ENCODE results near the gene SAP30BP. TPM values are rescaled to one million over a fixed set of nuclear protein-coding genes. Genes with fewer than 3 reads are reported as not detected.

SAP30BP gene
- total and polyA plus RNA-seq, 8 donors = 24.6 to 154 (median 72.9) TPM

DNA sequence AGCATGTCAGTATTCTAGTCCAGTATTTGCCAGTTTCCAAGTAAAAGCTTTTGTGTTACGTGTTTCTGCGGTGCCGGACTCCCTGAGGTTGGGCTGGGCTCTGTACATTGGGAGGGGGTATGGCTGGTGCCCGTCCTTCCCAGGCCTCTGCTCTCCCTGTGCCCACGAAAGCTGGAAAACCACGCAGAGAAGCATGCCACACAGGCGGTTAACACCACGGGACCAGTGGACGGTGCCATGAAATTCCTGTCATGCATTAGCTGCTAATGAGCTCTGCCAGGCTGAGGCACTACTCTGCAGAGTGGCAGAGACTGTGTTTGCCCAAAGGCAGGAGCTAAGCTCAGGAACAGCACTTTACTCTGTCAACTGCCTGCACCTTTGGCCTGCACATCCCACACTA lies 25.8 kb upstream of the SAP30BP start:
- H3K4me3 ChIP-seq = peak overlapping the region in 1 of 4 donors; percentile 8
- no peaks in the 10 kb centered on the region for H3K27me3 ChIP-seq
- 61 to 74% (median 64%) methylated on average over 9 of the region's 9 CpGs for WGBS, 5 donors
- peaks cover 0 to 35% (median 22%) of the 10 kb centered on the region in 4 donors for H3K36me3 ChIP-seq
- no peaks in the 10 kb centered on the region for H3K9me3 ChIP-seq
- H3K4me1 ChIP-seq = peaks cover 63 to 92% (median 84%) of the 10 kb centered on the region in 4 donors
- intact Hi-C loops (cut with DNase I; ENCODE audit: low total_unique reads) = no loop called here
- peak overlapping the region; percentile 69 to 96 (median 91) for H3K27ac ChIP-seq
- peak in 1 of 2 donors; percentile 25 for DNase-seq
- no peak for TF ChIP-seq POLR2AphosphoS5 (IDR thresholded peaks at IDR 0.05)
- no peak for TF ChIP-seq POLR2A (IDR thresholded peaks at IDR 0.05)
- TF ChIP-seq, protein P1, sequence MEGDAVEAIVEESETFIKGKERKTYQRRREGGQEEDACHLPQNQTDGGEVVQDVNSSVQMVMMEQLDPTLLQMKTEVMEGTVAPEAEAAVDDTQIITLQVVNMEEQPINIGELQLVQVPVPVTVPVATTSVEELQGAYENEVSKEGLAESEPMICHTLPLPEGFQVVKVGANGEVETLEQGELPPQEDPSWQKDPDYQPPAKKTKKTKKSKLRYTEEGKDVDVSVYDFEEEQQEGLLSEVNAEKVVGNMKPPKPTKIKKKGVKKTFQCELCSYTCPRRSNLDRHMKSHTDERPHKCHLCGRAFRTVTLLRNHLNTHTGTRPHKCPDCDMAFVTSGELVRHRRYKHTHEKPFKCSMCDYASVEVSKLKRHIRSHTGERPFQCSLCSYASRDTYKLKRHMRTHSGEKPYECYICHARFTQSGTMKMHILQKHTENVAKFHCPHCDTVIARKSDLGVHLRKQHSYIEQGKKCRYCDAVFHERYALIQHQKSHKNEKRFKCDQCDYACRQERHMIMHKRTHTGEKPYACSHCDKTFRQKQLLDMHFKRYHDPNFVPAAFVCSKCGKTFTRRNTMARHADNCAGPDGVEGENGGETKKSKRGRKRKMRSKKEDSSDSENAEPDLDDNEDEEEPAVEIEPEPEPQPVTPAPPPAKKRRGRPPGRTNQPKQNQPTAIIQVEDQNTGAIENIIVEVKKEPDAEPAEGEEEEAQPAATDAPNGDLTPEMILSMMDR (IDR thresholded peaks at IDR 0.05) = no peak
- TF ChIP-seq EP300 (IDR thresholded peaks at IDR 0.05) = no peak

DNA sequence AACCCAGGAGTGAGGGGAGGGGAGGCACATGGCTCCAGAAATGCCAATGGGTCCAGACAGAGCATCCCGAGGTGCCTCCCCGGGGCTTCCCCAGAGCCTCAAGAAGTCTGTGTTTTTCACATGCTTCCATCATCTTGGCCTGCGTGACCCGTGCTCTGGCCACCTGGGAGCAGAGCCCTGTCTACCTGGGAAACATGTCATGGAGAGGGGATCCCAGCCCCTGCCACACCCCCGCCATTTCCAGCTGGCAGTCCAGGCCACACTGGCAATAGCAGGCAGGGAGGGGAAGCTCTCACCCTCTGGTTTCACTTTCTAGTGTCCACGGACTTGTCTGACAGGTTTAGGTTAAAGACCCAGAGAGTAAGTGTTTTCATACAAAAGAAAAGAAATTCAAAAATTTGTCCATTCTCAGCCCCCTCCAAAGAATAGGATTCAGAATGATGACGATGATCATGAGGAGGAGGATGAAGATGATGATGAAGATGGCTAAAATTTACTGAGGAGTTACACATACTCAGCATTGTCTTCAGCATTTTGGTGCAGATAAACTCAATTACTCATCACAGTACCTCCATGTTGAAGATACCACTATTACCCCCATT lies 24.9 kb upstream of the SAP30BP start:
- DNase-seq = peak; percentile 60 to 85
- peak in 2 of 3 donors; percentile 26 to 37 for TF ChIP-seq POLR2AphosphoS5 (IDR thresholded peaks at IDR 0.05)
- TF ChIP-seq POLR2A (IDR thresholded peaks at IDR 0.05) = no peak
- no peak for TF ChIP-seq EP300 (IDR thresholded peaks at IDR 0.05)
- TF ChIP-seq, protein P1 (IDR thresholded peaks at IDR 0.05) = no peak
- intact Hi-C loops (cut with DNase I; ENCODE audit: low total_unique reads) = no loop called here
- H3K27ac ChIP-seq = peak overlapping the region; percentile 88 to 96 (median 91)
- peaks cover 0 to 39% (median 19%) of the 10 kb centered on the region in 4 donors for H3K36me3 ChIP-seq
- no peaks in the 10 kb centered on the region for H3K27me3 ChIP-seq
- WGBS, 5 donors = 50 to 65% (median 54%) methylated on average over 7 of the region's 7 CpGs
- H3K9me3 ChIP-seq = no peaks in the 10 kb centered on the region
- peaks cover 63 to 91% (median 84%) of the 10 kb centered on the region in 4 donors for H3K4me1 ChIP-seq
- H3K4me3 ChIP-seq = no peak overlapping the region

DNA sequence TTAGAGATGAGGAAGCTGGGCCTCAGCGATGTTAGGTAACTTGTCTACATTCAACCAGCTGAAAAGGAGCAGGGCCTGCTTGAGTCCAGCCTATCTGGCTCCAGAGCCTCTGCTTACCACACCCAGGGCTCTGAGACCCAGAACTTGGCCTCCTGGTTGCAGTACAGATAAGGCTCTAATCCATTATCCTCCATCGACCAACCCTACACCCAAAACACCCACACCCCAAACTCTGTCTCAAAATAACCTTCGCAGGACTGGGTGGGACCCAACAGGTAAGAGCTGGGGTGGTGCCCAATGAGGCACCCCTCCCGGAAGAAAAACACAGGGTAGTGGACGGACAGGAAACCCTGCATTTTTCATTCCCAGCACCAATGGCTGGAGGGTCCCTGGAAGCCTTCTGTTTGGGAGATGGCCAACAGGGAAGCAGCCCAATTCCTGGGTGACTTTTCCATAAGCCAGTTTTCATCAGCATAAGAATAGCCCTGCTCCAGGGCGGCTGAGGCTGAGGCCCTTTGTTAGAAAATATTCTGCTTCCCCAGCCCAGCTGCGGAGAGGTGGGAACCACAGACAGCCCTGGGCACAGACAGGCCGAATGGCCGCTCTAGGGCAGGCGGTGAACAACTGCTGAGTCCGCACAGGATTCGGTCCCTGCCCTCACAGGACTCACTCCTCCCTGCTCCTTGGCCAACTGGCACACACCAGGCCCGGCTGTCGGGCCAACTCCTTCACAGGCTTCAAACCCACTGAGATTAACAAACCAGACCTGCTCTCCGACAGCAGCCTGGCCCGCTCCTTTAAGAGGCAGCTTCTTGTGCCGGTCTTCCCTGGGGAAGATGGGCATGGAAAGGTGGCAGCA lies 24.1 kb upstream of the SAP30BP start:
- Histone ChIP-seq H3K4me3 (no peak overlapping the region), H3K27me3 (no peaks in the 10 kb centered on the region), H3K36me3 (peaks cover 0 to 41% (median 22%) of the 10 kb centered on the region in 4 donors), H3K27ac (peak overlapping the region; percentile 88 to 96 (median 91)), H3K4me1 (peaks cover 59 to 89% (median 81%) of the 10 kb centered on the region in 4 donors), H3K9me3 (no peaks in the 10 kb centered on the region)
- DNase-seq = peak; percentile 74 to 84
- intact Hi-C loops (cut with DNase I; ENCODE audit: low total_unique reads) = no loop called here
- 36 to 75% (median 48%) methylated on average over 16 to 17 of the region's 17 CpGs for WGBS, 5 donors
- TF ChIP-seq EP300 (IDR thresholded peaks at IDR 0.05) (no peak), POLR2AphosphoS5 (IDR thresholded peaks at IDR 0.05) (peak in 2 of 3 donors; percentile 59 to 60), POLR2A (IDR thresholded peaks at IDR 0.05) (no peak)
- TF ChIP-seq, protein P1 (IDR thresholded peaks at IDR 0.05) = no peak

DNA sequence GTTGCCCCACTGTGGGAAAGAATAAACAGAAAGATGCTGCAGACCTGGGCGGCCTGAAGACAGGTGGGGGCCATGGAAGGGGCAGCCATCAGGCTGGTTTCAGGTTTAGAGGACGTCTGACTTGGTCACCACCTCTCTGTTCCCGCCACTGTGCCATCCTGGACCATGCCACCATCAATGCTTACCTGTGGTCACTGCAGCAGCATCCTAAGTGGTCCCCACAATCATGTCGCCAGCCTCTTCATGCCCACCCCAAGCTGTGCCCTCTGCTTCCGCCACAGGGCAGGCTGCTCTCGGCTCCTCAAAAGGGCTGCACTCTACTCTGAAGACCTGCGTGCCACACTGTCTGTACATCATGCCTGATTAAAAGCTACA lies 23.5 kb upstream of the SAP30BP start:
- Histone ChIP-seq H3K9me3 (no peaks in the 10 kb centered on the region), H3K27ac (peak overlapping the region; percentile 88 to 96 (median 91)), H3K27me3 (no peaks in the 10 kb centered on the region), H3K4me3 (no peak overlapping the region), H3K36me3 (peaks cover 0 to 41% (median 24%) of the 10 kb centered on the region in 4 donors), H3K4me1 (peaks cover 59 to 84% (median 80%) of the 10 kb centered on the region in 4 donors)
- intact Hi-C loops (cut with DNase I; ENCODE audit: low total_unique reads) = no loop called here
- 72 to 89% (median 81%) methylated on average over 7 of the region's 7 CpGs for WGBS, 5 donors
- TF ChIP-seq EP300 (IDR thresholded peaks at IDR 0.05) (no peak), POLR2AphosphoS5 (IDR thresholded peaks at IDR 0.05) (no peak), POLR2A (IDR thresholded peaks at IDR 0.05) (no peak)
- TF ChIP-seq, protein P1 (IDR thresholded peaks at IDR 0.05) = no peak
- DNase-seq = no peak
